Measurements from ENCODE around the gene FSIP1.

The FSIP1 gene

GRCh38 chr15:39704689-39705088 is 78.0 kb downstream of the FSIP1 start:
- no peak overlapping the region for H3K27ac Mint-ChIP-seq
- no peaks in the 10 kb centered on the region for H3K9me3 Mint-ChIP-seq
- peaks cover 2% of the 10 kb centered on the region for H3K4me1 Mint-ChIP-seq (ENCODE audit: low read depth)
- H3K36me3 Mint-ChIP-seq (ENCODE audit: low read depth), result no peaks in the 10 kb centered on the region
- peaks cover 3% of the 10 kb centered on the region for H3K27me3 Mint-ChIP-seq (ENCODE audit: low read depth)
- H3K4me3 Mint-ChIP-seq, result no peak overlapping the region

GRCh38 chr15:39704235-39704634 is 78.4 kb downstream of the FSIP1 start:
- Mint-ChIP-seq H3K4me1 (ENCODE audit: low read depth) (peaks cover 2% of the 10 kb centered on the region), H3K4me3 (no peak overlapping the region), H3K36me3 (ENCODE audit: low read depth) (no peaks in the 10 kb centered on the region), H3K9me3 (no peaks in the 10 kb centered on the region), H3K27me3 (ENCODE audit: low read depth) (peaks cover 3% of the 10 kb centered on the region), H3K27ac (no peak overlapping the region)

GRCh38 chr15:39701988-39702387 is 80.7 kb downstream of the FSIP1 start:
- Mint-ChIP-seq H3K27ac (no peak overlapping the region), H3K27me3 (ENCODE audit: low read depth) (peaks cover 20% of the 10 kb centered on the region)

GRCh38 chr15:39700375-39700700 is 82.3 kb downstream of the FSIP1 start:
- no peaks in the 10 kb centered on the region for H3K9me3 Mint-ChIP-seq
- H3K27me3 Mint-ChIP-seq (ENCODE audit: low read depth), result peaks cover 23% of the 10 kb centered on the region
- H3K4me3 Mint-ChIP-seq, result no peak overlapping the region
- no peak overlapping the region for H3K27ac Mint-ChIP-seq
- no peaks in the 10 kb centered on the region for H3K36me3 Mint-ChIP-seq (ENCODE audit: low read depth)
- H3K4me1 Mint-ChIP-seq (ENCODE audit: low read depth), result peaks cover 2% of the 10 kb centered on the region

More at GRCh38 chr15:39701988-39702387, 80.7 kb downstream of the FSIP1 start:
- Mint-ChIP-seq H3K4me1 (ENCODE audit: low read depth) (peaks cover 2% of the 10 kb centered on the region), H3K4me3 (no peak overlapping the region), H3K36me3 (ENCODE audit: low read depth) (no peaks in the 10 kb centered on the region), H3K9me3 (no peaks in the 10 kb centered on the region)

GRCh38 chr15:39699516-39700374 is 82.9 kb downstream of the FSIP1 start:
- Mint-ChIP-seq H3K9me3 (no peaks in the 10 kb centered on the region), H3K27me3 (ENCODE audit: low read depth) (peaks cover 25% of the 10 kb centered on the region), H3K4me3 (no peak overlapping the region), H3K4me1 (ENCODE audit: low read depth) (peaks cover under 1% of the 10 kb centered on the region), H3K27ac (no peak overlapping the region), H3K36me3 (ENCODE audit: low read depth) (no peaks in the 10 kb centered on the region)

- no peak overlapping the region for H3K27ac Mint-ChIP-seq
- no peak overlapping the region for H3K4me3 Mint-ChIP-seq
- H3K36me3 Mint-ChIP-seq (ENCODE audit: low read depth), result no peaks in the 10 kb centered on the region
- peaks cover 25% of the 10 kb centered on the region for H3K27me3 Mint-ChIP-seq (ENCODE audit: low read depth)
- no peaks in the 10 kb centered on the region for H3K4me1 Mint-ChIP-seq (ENCODE audit: low read depth)
- no peaks in the 10 kb centered on the region for H3K9me3 Mint-ChIP-seq
Observed at GRCh38 chr15:39698444-39699390, 83.9 kb downstream of the FSIP1 start.

- H3K4me1 Mint-ChIP-seq (ENCODE audit: low read depth), result no peaks in the 10 kb centered on the region
- H3K27me3 Mint-ChIP-seq (ENCODE audit: low read depth), result peaks cover 36% of the 10 kb centered on the region
- no peaks in the 10 kb centered on the region for H3K36me3 Mint-ChIP-seq (ENCODE audit: low read depth)
- no peaks in the 10 kb centered on the region for H3K9me3 Mint-ChIP-seq
- H3K27ac Mint-ChIP-seq, result no peak overlapping the region
- H3K4me3 Mint-ChIP-seq, result no peak overlapping the region
Observed at GRCh38 chr15:39697509-39697908, 85.1 kb downstream of the FSIP1 start.

GRCh38 chr15:39695793-39696192 is 86.8 kb downstream of the FSIP1 start:
- H3K4me3 Mint-ChIP-seq, result no peak overlapping the region
- no peak overlapping the region for H3K27ac Mint-ChIP-seq
- peaks cover 50% of the 10 kb centered on the region for H3K27me3 Mint-ChIP-seq (ENCODE audit: low read depth)
- no peaks in the 10 kb centered on the region for H3K9me3 Mint-ChIP-seq
- H3K36me3 Mint-ChIP-seq (ENCODE audit: low read depth), result no peaks in the 10 kb centered on the region
- no peaks in the 10 kb centered on the region for H3K4me1 Mint-ChIP-seq (ENCODE audit: low read depth)

- Mint-ChIP-seq H3K36me3 (ENCODE audit: low read depth) (no peaks in the 10 kb centered on the region), H3K27ac (no peak overlapping the region), H3K27me3 (ENCODE audit: low read depth) (peaks cover 44% of the 10 kb centered on the region), H3K4me1 (ENCODE audit: low read depth) (no peaks in the 10 kb centered on the region), H3K4me3 (no peak overlapping the region), H3K9me3 (no peaks in the 10 kb centered on the region)
Observed at GRCh38 chr15:39692356-39693327, 90.0 kb downstream of the FSIP1 start.

GRCh38 chr15:39690881-39691634 is 91.6 kb downstream of the FSIP1 start:
- H3K4me3 Mint-ChIP-seq, result no peak overlapping the region
- H3K27me3 Mint-ChIP-seq (ENCODE audit: low read depth), result peaks cover 35% of the 10 kb centered on the region
- H3K4me1 Mint-ChIP-seq (ENCODE audit: low read depth), result no peaks in the 10 kb centered on the region
- H3K36me3 Mint-ChIP-seq (ENCODE audit: low read depth), result no peaks in the 10 kb centered on the region
- no peaks in the 10 kb centered on the region for H3K9me3 Mint-ChIP-seq
- H3K27ac Mint-ChIP-seq, result no peak overlapping the region

- peaks cover 34% of the 10 kb centered on the region for H3K27me3 Mint-ChIP-seq (ENCODE audit: low read depth)
- H3K4me3 Mint-ChIP-seq, result no peak overlapping the region
- no peak overlapping the region for H3K27ac Mint-ChIP-seq
- no peaks in the 10 kb centered on the region for H3K4me1 Mint-ChIP-seq (ENCODE audit: low read depth)
- H3K36me3 Mint-ChIP-seq (ENCODE audit: low read depth), result no peaks in the 10 kb centered on the region
- no peaks in the 10 kb centered on the region for H3K9me3 Mint-ChIP-seq
Observed at GRCh38 chr15:39687965-39688364, 94.7 kb downstream of the FSIP1 start.

GRCh38 chr15:39685999-39686613 is 96.5 kb downstream of the FSIP1 start:
- no peak overlapping the region for H3K4me3 Mint-ChIP-seq

GRCh38 chr15:39685367-39685766 is 97.3 kb downstream of the FSIP1 start:
- H3K4me3 Mint-ChIP-seq, result no peak overlapping the region

More at GRCh38 chr15:39685999-39686613, 96.5 kb downstream of the FSIP1 start:
- no peaks in the 10 kb centered on the region for H3K9me3 Mint-ChIP-seq
- H3K36me3 Mint-ChIP-seq (ENCODE audit: low read depth), result no peaks in the 10 kb centered on the region
- no peaks in the 10 kb centered on the region for H3K4me1 Mint-ChIP-seq (ENCODE audit: low read depth)
- H3K27ac Mint-ChIP-seq, result no peak overlapping the region
- H3K27me3 Mint-ChIP-seq (ENCODE audit: low read depth), result peaks cover 19% of the 10 kb centered on the region

More at GRCh38 chr15:39685367-39685766, 97.3 kb downstream of the FSIP1 start:
- Mint-ChIP-seq H3K27ac (no peak overlapping the region), H3K27me3 (ENCODE audit: low read depth) (peaks cover 16% of the 10 kb centered on the region), H3K36me3 (ENCODE audit: low read depth) (no peaks in the 10 kb centered on the region), H3K4me1 (ENCODE audit: low read depth) (no peaks in the 10 kb centered on the region), H3K9me3 (no peaks in the 10 kb centered on the region)
